Measurements from ENCODE around the gene GASK1B. TPM values are rescaled to one million over a fixed set of nuclear protein-coding genes. Genes with fewer than 3 reads are reported as not detected.

The GASK1B gene
- polyA plus RNA-seq, 2 of the 4 experiments (the other 2 are of a cell fraction), result 2.7 to 2.9 TPM

- ATAC-seq (no peak), DNase-seq (ENCODE audit: low read depth in 1 of 2, low spot score in 1 of 2) (no peak), FAIRE-seq (no peak)
- Histone ChIP-seq H3K9me3 (no peaks in the 10 kb centered on the region), H3K27ac (no peak overlapping the region), H3K4me3 (no peak overlapping the region), H3K4me1 (no peaks in the 10 kb centered on the region), H3K4me2 (no peak overlapping the region)
- ChIA-PET CTCF (interaction anchor here (1.3 kb wide), 1 partner anchor 9 kb away, joined by 4 read pairs; no protein-coding TSS in a partner anchor), POLR2A (no interaction called here)
- TF ChIP-seq TFCP2L1 (CRISPR knock-in tag; IDR thresholded peaks at IDR 0.05), result no peak
- TF ChIP-seq CHD2 (IDR thresholded peaks at IDR 0.05; ENCODE audit: low read length, partially characterized antibody), result no peak
- TF ChIP-seq BHLHE40 (IDR thresholded peaks at IDR 0.05; ENCODE audit: low read depth, low read length), result no peak
- TF ChIP-seq RAD21 (conservative IDR thresholded peaks at IDR 0.05 in 1 of 2, IDR thresholded peaks at IDR 0.05 in 1 of 2), result no peak
- no peak for TF ChIP-seq ESRRA (IDR thresholded peaks at IDR 0.05; ENCODE audit: borderline replicate concordance, low read length)
- TF ChIP-seq, protein P1, sequence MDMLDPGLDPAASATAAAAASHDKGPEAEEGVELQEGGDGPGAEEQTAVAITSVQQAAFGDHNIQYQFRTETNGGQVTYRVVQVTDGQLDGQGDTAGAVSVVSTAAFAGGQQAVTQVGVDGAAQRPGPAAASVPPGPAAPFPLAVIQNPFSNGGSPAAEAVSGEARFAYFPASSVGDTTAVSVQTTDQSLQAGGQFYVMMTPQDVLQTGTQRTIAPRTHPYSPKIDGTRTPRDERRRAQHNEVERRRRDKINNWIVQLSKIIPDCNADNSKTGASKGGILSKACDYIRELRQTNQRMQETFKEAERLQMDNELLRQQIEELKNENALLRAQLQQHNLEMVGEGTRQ (IDR thresholded peaks at IDR 0.05), result no peak
- TF ChIP-seq HOXA7 (CRISPR knock-in tag; IDR thresholded peaks at IDR 0.05), result no peak
- TF ChIP-seq JUN (IDR thresholded peaks at IDR 0.05), result no peak
- no peak for TF ChIP-seq RCOR1 (IDR thresholded peaks at IDR 0.05; ENCODE audit: low read depth, low read length)
- TF ChIP-seq, protein P2, sequence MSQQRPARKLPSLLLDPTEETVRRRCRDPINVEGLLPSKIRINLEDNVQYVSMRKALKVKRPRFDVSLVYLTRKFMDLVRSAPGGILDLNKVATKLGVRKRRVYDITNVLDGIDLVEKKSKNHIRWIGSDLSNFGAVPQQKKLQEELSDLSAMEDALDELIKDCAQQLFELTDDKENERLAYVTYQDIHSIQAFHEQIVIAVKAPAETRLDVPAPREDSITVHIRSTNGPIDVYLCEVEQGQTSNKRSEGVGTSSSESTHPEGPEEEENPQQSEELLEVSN (IDR thresholded peaks at IDR 0.05; ENCODE audit: borderline replicate concordance, low read depth), result no peak
- 59% methylated on average over 1 of the region's 1 CpG for WGBS (ENCODE audit: missing lambda C conversion rate)
Observed at GRCh38 chr4:158195297-158195696, 22.5 kb upstream of the GASK1B start.

DNA sequence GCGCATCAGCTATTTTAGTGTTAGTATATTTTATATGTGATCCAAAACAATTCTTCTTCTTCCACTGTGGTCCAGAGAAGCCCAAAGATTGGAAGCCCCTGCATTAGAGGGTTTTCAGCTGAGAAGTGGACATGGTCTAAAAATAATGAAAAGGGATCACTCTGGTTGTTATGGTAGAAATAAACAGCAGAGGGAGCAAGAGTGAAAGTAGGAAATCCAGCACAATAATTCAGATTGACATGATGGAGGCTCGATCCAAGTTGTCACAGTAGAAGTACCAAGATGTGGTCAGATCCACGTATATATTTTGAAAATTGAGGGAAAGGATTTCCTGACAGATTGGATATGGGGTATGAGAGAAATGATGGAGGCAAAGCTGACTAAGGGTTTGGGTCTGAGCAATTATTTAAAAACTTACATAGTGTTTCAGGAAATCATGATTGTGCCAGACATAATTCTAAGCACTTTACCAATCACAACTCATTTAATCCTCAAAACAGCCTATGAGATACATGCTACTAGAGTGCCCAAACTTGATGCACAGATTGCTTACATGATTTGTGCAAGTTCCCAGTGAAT lies 20.4 kb upstream of the GASK1B start:
- ChIA-PET POLR2A (no interaction called here), CTCF (interaction anchor here (0.6 to 2.3 kb wide), 12 partner anchors 11 to 435 kb away, joined by 3 to 14 read pairs (median 4); no protein-coding TSS in a partner anchor)
- H3K4me2 ChIP-seq, result peak overlapping the region; percentile 27; the same call in 2 of the 3 replicates
- no peak overlapping the region for H3K27ac ChIP-seq
- peak; percentile 28 to 43 for DNase-seq (ENCODE audit: low read depth in 1 of 2, low spot score in 1 of 2)
- ATAC-seq, result peak; percentile 74; a peak in 5 of 6 replicates
- H3K4me1 ChIP-seq, result no peaks in the 10 kb centered on the region
- no peaks in the 10 kb centered on the region for H3K9me3 ChIP-seq
- H3K4me3 ChIP-seq, result no peak overlapping the region
- 37% methylated on average over 3 of the region's 3 CpGs for WGBS (ENCODE audit: missing lambda C conversion rate)
- TF ChIP-seq SMC3 (IDR thresholded peaks at IDR 0.05) (peak; percentile 45), RCOR1 (IDR thresholded peaks at IDR 0.05; ENCODE audit: low read depth, low read length) (no peak), EHF (CRISPR knock-in tag; IDR thresholded peaks at IDR 0.05) (no peak), POLR2AphosphoS2 (conservative IDR thresholded peaks at IDR 0.05; ENCODE audit: low read length) (no peak), KDM1A (IDR thresholded peaks at IDR 0.05; ENCODE audit: low read depth) (no peak), CTCF (IDR thresholded peaks at IDR 0.05) (peak; percentile 48; the same call in 2 of the 3 replicates), RAD21 (conservative IDR thresholded peaks at IDR 0.05 in 1 of 2, IDR thresholded peaks at IDR 0.05 in 1 of 2) (peak; percentile 43 to 44; a peak in 4 of 5 replicates)
- TF ChIP-seq, protein P1 (IDR thresholded peaks at IDR 0.05), result no peak
- no peak for FAIRE-seq

DNA sequence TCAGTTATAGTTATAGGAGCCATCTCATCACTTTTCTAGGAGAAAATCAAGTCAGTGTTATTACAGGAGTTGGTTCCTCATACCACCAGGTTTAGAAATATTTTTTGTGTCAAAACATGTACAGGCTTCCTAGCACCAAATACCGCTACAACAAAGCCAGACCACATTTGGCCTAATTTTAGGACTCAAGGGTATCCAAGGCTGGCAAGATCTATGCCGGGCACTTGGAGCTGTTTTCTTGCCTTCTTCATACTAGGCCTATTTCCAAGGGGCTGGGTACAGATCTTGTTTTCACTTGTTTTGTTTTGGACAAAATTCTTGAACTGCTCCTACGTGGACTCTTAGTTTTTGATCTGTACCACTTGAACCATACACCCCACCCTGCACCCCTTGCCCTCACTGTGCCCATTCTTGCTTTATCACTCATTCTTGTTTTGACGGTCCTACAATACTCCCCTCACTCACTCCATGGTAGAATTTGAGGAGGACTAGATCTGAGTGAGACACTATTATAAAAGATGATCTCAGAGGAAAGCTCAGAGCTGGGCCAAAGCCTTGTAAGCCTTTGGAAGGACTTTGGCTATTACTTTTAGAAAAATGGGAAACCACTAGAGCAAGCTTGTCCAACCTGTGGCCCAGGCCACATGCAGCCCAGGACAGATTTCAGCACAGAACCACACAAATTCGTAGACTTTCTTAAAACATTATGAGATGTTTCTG lies 19.8 kb upstream of the GASK1B start:
- H3K4me1 ChIP-seq, result no peaks in the 10 kb centered on the region
- H3K9me3 ChIP-seq, result no peaks in the 10 kb centered on the region
- 66% methylated on average over 5 of the region's 5 CpGs for WGBS (ENCODE audit: missing lambda C conversion rate)
- DNase-seq (ENCODE audit: low read depth in 1 of 2, low spot score in 1 of 2), result no peak
- no peak overlapping the region for H3K4me3 ChIP-seq
- no peak for ATAC-seq
- no peak overlapping the region for H3K4me2 ChIP-seq
- POLR2A ChIA-PET, result no interaction called here
- H3K27ac ChIP-seq, result no peak overlapping the region
- FAIRE-seq, result no peak
- CTCF ChIA-PET, result interaction anchor here (0.6 to 2.3 kb wide), 14 partner anchors 8 to 449 kb away, joined by 3 to 14 read pairs (median 4); no protein-coding TSS in a partner anchor
- TF ChIP-seq NR3C1 (IDR thresholded peaks at IDR 0.05) (no peak), REST (IDR thresholded peaks at IDR 0.05) (no peak), KDM5A (IDR thresholded peaks at IDR 0.05) (no peak), RNF2 (IDR thresholded peaks at IDR 0.05; ENCODE audit: borderline replicate concordance, low read depth) (no peak), FOSB (CRISPR knock-in tag; IDR thresholded peaks at IDR 0.05) (no peak)
- TF ChIP-seq, protein P1 (IDR thresholded peaks at IDR 0.05), result no peak
- TF ChIP-seq, protein P3, sequence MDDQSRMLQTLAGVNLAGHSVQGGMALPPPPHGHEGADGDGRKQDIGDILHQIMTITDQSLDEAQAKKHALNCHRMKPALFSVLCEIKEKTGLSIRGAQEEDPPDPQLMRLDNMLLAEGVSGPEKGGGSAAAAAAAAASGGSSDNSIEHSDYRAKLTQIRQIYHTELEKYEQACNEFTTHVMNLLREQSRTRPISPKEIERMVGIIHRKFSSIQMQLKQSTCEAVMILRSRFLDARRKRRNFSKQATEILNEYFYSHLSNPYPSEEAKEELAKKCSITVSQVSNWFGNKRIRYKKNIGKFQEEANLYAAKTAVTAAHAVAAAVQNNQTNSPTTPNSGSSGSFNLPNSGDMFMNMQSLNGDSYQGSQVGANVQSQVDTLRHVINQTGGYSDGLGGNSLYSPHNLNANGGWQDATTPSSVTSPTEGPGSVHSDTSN (IDR thresholded peaks at IDR 0.05), result no peak
